PC-3 (cell line): ENCODE data around the gene ZDHHC24. TPM values are rescaled to one million over a fixed set of nuclear protein-coding genes. Genes with fewer than 3 reads are reported as not detected.

ENCODE experiments used
- ATAC-seq: fragments of 200-7000 bp; cut with Tn5 transposase; 2 replicates; pipeline ENCODE4 v1.9.1; 2020; ENCODE audit warnings: mild to moderate bottlenecking, moderate library complexity
- BruUV-seq: library from RNA; stranded (reverse); fragments of 400-500 nt; replicated peaks from 2 replicates; lab custom pipeline; 2021; lab: Mats Ljungman, UMichigan
- CTCF ChIA-PET: fragments of 300-600 bp; sonication (Branson Sonifier 250); formaldehyde crosslinking; loops from one replicate; lab custom pipeline; 2022; ENCODE audit warnings: antibody characterized with exemption; lab: Charles Lee
- POLR2A ChIA-PET: fragments of 300-600 bp; sonication (Branson Sonifier 250); formaldehyde crosslinking; loops from one replicate; lab custom pipeline; 2022; ENCODE audit warnings: antibody characterized with exemption; ENCODE audit not compliant: unreplicated experiment; lab: Charles Lee
- DNase-seq: peaks from one replicate; pipeline ENCODE4 v3.0.0-alpha.2; 2015
- H2AFZ ChIP-seq: fragments of 300-600 bp; sonication (generic); 2 replicates; pipeline ENCODE4 v1.6.0; 2016; ENCODE audit warnings: antibody characterized with exemption, low read length
- H3F3A ChIP-seq: fragments of 300-600 bp; sonication (generic); one replicate; pipeline ENCODE4 v1.6.0; 2017; ENCODE audit warnings: antibody characterized with exemption, low read length, control low read depth, mild to moderate bottlenecking; ENCODE audit not compliant: unreplicated experiment
- H3K27ac ChIP-seq: fragments of 300-600 bp; sonication (generic); 2 replicates; pipeline ENCODE4 v1.5.1; 2016; ENCODE audit warnings: mild to moderate bottlenecking, low read length
- H3K27me3 ChIP-seq: fragments of 300-600 bp; sonication (generic); 2 replicates; pipeline ENCODE4 v1.6.1; 2016; ENCODE audit warnings: low read length, mixed read lengths
- H3K36me3 ChIP-seq: fragments of 300-600 bp; sonication (generic); 2 replicates; pipeline ENCODE4 v1.6.1; 2016; ENCODE audit warnings: low read depth, mixed run types, low read length, mixed read lengths
- H3K4me1 ChIP-seq: fragments of 300-600 bp; sonication (generic); 2 replicates; pipeline ENCODE4 v1.5.1; 2016; ENCODE audit warnings: low read length; ENCODE audit not compliant: insufficient read depth
- H3K4me2 ChIP-seq: fragments of 300-600 bp; sonication (generic); 2 replicates; pipeline ENCODE4 v1.6.0; 2016; ENCODE audit warnings: low read length
- H3K4me3 ChIP-seq: fragments of 300-600 bp; sonication (generic); 2 replicates; pipeline ENCODE4 v1.5.1; 2016; ENCODE audit warnings: mild to moderate bottlenecking, low read length, mixed read lengths
- H3K79me2 ChIP-seq: fragments of 300-600 bp; sonication (generic); 2 replicates; pipeline ENCODE4 v1.6.1; 2017; ENCODE audit warnings: low read length, mixed read lengths
- H3K9ac ChIP-seq: fragments of 300-600 bp; sonication (generic); 2 replicates; pipeline ENCODE4 v1.6.0; 2016; ENCODE audit warnings: mild to moderate bottlenecking, low read length
- H3K9me2 ChIP-seq: fragments of 300-600 bp; sonication (generic); replicated peaks from 2 replicates; pipeline ENCODE4 v1.6.1; 2016; ENCODE audit warnings: mixed run types, low read length, mixed read lengths
- H3K9me3 ChIP-seq: fragments of 300-600 bp; sonication (generic); 2 replicates; pipeline ENCODE4 v1.6.1; 2016; ENCODE audit warnings: low read length, mixed read lengths
- H4K20me1 ChIP-seq: fragments of 300-600 bp; sonication (generic); 2 replicates; pipeline ENCODE4 v1.6.1; 2016; ENCODE audit warnings: low read length, mixed read lengths
- CTCF ChIP-seq: fragments of 300-600 bp; sonication (generic); conservative IDR thresholded peaks from 2 replicates; pipeline ENCODE4 v1.5.1; 2017; ENCODE audit warnings: antibody characterized with exemption, low read depth, mild to moderate bottlenecking, low read length
- EZH2 ChIP-seq: fragments of 300-600 bp; sonication (generic); IDR thresholded peaks from one replicate; pipeline ENCODE4 v1.6.1; 2017; ENCODE audit warnings: antibody characterized with exemption, mild to moderate bottlenecking, low read length; ENCODE audit not compliant: unreplicated experiment
- EZH2phosphoT487 ChIP-seq: fragments of 300-600 bp; sonication (generic); IDR thresholded peaks from 2 replicates; pipeline ENCODE4 v1.6.1; 2018; ENCODE audit warnings: mild to moderate bottlenecking, antibody characterized with exemption, low read length, borderline replicate concordance
- intact Hi-C: fragments of 100-400 bp; cut with micrococcal nuclease; formaldehyde crosslinking; loops from 2 replicates; pipeline ENCODE4 v1.9.0; 2023
- total RNA-seq: library from RNA; depleted of rRNA; stranded (reverse); fragments of >200 nt; gene quantifications from 2 replicates; pipeline ENCODE4 v1.2.3, GENCODE V29; 2014

ZDHHC24 gene
- total RNA-seq, 1 experiment from 2014 or later = 15.1 TPM

- no peaks in the 10 kb centered on the region for H3K36me3 ChIP-seq
- no peaks in the 10 kb centered on the region for H3K9me3 ChIP-seq
- no peak overlapping the region for H3K4me2 ChIP-seq
- H3K79me2 ChIP-seq = no peaks in the 10 kb centered on the region
- H3K4me3 ChIP-seq = no peak overlapping the region
- ATAC-seq (no peak), DNase-seq (no peak)
- ChIA-PET CTCF (no interaction called here), POLR2A (no interaction called here)
- H3K9me2 ChIP-seq = no peaks in the 10 kb centered on the region
- no peaks in the 10 kb centered on the region for H3K4me1 ChIP-seq
- no peak overlapping the region for H2AFZ ChIP-seq
- no peaks in the 10 kb centered on the region for H3K27me3 ChIP-seq
- H3F3A ChIP-seq = no peaks in the 10 kb centered on the region
- TF ChIP-seq EZH2 (no peak), EZH2phosphoT487 (no peak), CTCF (no peak)
- no peaks in the 10 kb centered on the region for H4K20me1 ChIP-seq
- no peak overlapping the region for H3K9ac ChIP-seq
- intact Hi-C loops = no loop called here
- no peak overlapping the region for H3K27ac ChIP-seq
- no TSS peak for BruUV-seq
These were observed 17.2 kb upstream of the ZDHHC24 start for GRCh38 chr11:66562907-66563583.

DNA sequence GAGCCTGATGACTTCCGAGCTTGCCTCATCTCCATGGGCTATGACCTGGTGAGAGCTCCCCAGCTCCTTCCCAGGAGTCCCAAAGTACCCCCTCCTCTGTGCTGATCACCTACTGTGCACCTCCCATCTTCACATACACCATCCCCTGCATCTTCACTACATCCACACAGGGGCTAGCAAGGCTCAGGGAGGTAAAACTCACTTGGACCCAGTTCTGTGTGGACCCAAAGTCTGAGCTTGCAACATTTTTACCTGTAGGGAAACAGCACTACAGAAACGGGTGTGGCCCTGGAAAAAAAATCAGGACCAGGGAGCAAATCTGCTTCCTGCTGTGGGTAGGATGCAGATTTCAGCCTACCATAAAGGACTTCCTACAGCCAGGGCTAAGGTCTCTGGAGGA is 16.4 kb upstream of the ZDHHC24 start:
- ChIA-PET CTCF (interaction anchor here (0.5 kb wide), 1 partner anchor 31 kb away, joined by 6 read pairs; the partner anchor contains the start of genes CCDC87 and CCS), POLR2A (no interaction called here)
- DNase-seq (no peak), ATAC-seq (no peak)
- BruUV-seq = no TSS peak
- Histone ChIP-seq H3K36me3 (no peaks in the 10 kb centered on the region), H3K9me3 (no peaks in the 10 kb centered on the region), H3K27me3 (no peaks in the 10 kb centered on the region), H3K4me2 (no peak overlapping the region), H3K4me3 (no peak overlapping the region), H2AFZ (no peak overlapping the region), H3F3A (no peaks in the 10 kb centered on the region), H3K27ac (no peak overlapping the region), H3K79me2 (no peaks in the 10 kb centered on the region), H3K4me1 (no peaks in the 10 kb centered on the region), H3K9ac (no peak overlapping the region), H4K20me1 (no peaks in the 10 kb centered on the region), H3K9me2 (no peaks in the 10 kb centered on the region)
- TF ChIP-seq CTCF (no peak), EZH2 (no peak), EZH2phosphoT487 (no peak)
- intact Hi-C loops = no loop called here

DNA sequence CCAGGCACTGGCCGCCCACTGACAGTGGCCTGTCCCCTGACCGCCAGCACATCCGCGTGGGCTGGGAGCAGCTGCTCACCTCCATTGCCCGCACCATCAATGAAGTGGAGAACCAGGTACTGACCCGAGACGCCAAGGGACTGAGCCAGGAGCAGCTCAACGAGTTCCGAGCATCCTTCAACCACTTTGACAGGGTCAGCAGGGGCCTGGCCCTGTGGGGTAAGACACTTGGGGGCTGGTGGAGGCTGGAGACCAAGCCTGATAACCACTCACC is 16.1 kb upstream of the ZDHHC24 start:
- no peaks in the 10 kb centered on the region for H3K36me3 ChIP-seq
- intact Hi-C loops = no loop called here
- CTCF ChIA-PET = no interaction called here
- no peak overlapping the region for H3K9ac ChIP-seq
- DNase-seq = no peak
- H3K27ac ChIP-seq = no peak overlapping the region
- no peaks in the 10 kb centered on the region for H3K4me1 ChIP-seq
- H2AFZ ChIP-seq = no peak overlapping the region
- H3K4me3 ChIP-seq = no peak overlapping the region
- POLR2A ChIA-PET = no interaction called here
- H3K9me2 ChIP-seq = no peaks in the 10 kb centered on the region
- no peak for ATAC-seq
- no peaks in the 10 kb centered on the region for H3K27me3 ChIP-seq
- no peaks in the 10 kb centered on the region for H3K79me2 ChIP-seq
- H3K4me2 ChIP-seq = no peak overlapping the region
- no peaks in the 10 kb centered on the region for H3K9me3 ChIP-seq
- no TSS peak for BruUV-seq
- no peaks in the 10 kb centered on the region for H3F3A ChIP-seq
- TF ChIP-seq CTCF (no peak), EZH2phosphoT487 (no peak), EZH2 (no peak)
- H4K20me1 ChIP-seq = no peaks in the 10 kb centered on the region
